PC-3 (cell line): ENCODE results near the gene SH3GL3.

Experiments used
- CTCF ChIP-seq: fragments of 300-600 bp; sonication (generic); conservative IDR thresholded peaks from 2 replicates; pipeline ENCODE4 v1.5.1; 2017; ENCODE audit warnings: antibody characterized with exemption, low read depth, mild to moderate bottlenecking, low read length
- EZH2phosphoT487 ChIP-seq: fragments of 300-600 bp; sonication (generic); IDR thresholded peaks from 2 replicates; pipeline ENCODE4 v1.6.1; 2018; ENCODE audit warnings: mild to moderate bottlenecking, antibody characterized with exemption, low read length, borderline replicate concordance

GRCh38 chr15:83424101-83424500 is 23.0 kb upstream of the SH3GL3 start:
- TF ChIP-seq CTCF (no peak), EZH2phosphoT487 (no peak)
